Mononuclear cell (primary cell): Measurements from ENCODE around the gene FBXL2. TPM values are rescaled to one million over a fixed set of nuclear protein-coding genes. Genes with fewer than 3 reads are reported as not detected.
"Not testable (repeated sequence)": the region's sequence is repeated elsewhere in the genome, so short reads cannot be mapped to it uniquely, and the experiment has no call there.

Experiments
- H3K27me3 ChIP-seq: 2 replicates; pipeline ENCODE4 v1.6.0; 2011; ENCODE audit warnings: low read length, control low read depth; ENCODE audit not compliant: insufficient read depth
- H3K4me1 ChIP-seq: 2 replicates; pipeline ENCODE4 v1.5.1; 2011; ENCODE audit warnings: mild to moderate bottlenecking, low read length, control low read depth; ENCODE audit not compliant: insufficient read depth
- H3K4me3 ChIP-seq: 2 replicates; pipeline ENCODE4 v1.5.1; 2011; ENCODE audit warnings: mild to moderate bottlenecking, low read length, moderate library complexity
- H3K9me3 ChIP-seq: 2 replicates; pipeline ENCODE4 v1.5.1; 2011; ENCODE audit warnings: low read depth, mild to moderate bottlenecking, control low read depth, low read length
- total RNA-seq: library from RNA; depleted of rRNA; stranded (reverse); fragments of >200 nt; gene quantifications from one replicate; pipeline ENCODE4 v1.2.3, GENCODE V29; 2012

The FBXL2 gene
- total RNA-seq, 1 donor = 0.10 TPM

DNA sequence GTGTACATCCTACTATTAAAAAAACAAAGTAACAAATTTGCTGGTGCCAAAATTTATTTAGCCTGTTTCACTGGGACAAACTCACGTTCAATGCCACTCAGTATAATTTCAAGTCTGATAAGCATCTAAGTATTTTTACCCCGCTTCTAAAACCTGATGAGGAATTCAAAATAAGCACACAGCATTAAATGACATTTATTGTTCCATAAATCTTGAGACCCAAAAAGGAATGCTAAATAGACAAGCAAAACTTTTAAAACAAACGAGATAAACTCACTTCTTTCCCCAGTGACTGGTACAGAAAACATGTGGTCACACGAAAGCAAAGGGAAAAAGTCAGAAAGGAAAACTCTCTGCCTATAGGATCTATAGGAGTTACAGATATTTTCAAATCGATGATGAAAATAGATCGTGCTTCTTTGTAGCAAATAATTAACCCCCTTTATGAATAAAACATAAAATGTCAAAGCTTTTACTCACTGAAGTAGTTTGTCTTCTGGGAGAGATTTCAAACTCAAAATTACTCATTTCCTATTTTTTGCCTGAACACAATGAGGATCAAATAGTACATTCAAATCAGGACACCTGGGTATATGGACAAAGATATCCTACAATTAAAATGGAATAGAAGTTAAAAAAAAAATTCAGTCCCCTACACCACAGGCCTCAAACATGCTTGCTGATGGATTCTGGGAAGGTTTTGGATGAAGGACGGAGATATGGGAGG is 111.3 kb downstream of the FBXL2 start:
- Histone ChIP-seq H3K4me1 (peaks cover 4% of the 10 kb centered on the region), H3K9me3 (no peaks in the 10 kb centered on the region), H3K4me3 (no peak overlapping the region), H3K27me3 (no peaks in the 10 kb centered on the region)

DNA sequence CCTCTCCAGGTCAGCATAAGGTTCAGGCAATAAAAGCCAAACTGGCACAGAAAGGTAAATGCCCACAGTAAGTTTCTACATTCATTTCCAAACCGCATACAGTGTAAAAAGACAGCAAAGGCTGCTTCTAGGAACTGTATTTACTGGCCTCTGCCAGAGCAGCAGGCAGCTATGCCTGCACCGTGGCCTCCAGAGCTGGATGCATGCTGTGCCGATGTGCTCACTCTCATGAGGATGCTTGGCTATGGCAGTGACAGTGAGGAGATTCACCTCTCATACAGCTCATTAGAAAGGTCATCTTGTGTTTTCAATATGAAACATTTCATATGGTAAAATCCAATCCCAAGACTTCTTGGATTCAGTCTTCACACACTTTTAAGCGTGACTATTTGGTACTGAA is 112.7 kb downstream of the FBXL2 start:
- Histone ChIP-seq H3K4me1 (peaks cover 4% of the 10 kb centered on the region), H3K4me3 (no peak overlapping the region), H3K9me3 (no peaks in the 10 kb centered on the region), H3K27me3 (no peaks in the 10 kb centered on the region)

DNA sequence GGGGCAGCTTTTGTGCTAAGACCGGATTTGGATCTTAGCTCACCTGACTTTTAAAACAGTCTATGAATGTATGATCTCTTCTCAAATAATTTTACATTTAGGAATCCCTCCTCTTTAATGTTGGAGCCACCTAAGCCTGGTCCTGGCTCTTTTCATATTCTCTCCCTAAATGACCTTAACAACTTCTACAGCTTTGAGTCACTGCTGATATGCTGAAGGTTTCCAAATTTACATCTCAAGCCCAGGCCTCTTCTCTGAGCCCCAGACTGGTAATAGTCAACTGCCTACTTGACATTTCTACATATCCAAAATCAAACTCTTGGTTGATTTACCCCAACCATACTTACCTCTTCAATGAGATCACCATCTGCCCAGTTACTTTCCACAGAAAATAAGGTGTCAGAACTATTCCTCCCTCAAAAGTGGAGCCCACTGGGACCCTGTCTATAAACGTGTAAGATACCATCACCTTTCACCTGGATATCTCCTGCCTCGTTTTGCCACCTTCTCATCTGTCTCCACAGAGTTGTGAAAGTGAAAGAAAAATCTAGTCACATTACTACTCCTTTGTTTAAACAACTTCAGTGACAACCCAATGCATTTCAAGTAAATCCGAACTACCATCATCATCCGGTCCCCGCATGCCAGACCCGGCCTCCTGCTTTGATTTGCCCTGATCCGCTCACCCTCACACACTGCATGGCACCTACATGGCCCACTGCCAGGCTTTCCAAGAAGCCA is 114.2 kb downstream of the FBXL2 start:
- Histone ChIP-seq H3K4me1 (no peaks in the 10 kb centered on the region), H3K9me3 (no peaks in the 10 kb centered on the region), H3K4me3 (no peak overlapping the region), H3K27me3 (no peaks in the 10 kb centered on the region)

DNA sequence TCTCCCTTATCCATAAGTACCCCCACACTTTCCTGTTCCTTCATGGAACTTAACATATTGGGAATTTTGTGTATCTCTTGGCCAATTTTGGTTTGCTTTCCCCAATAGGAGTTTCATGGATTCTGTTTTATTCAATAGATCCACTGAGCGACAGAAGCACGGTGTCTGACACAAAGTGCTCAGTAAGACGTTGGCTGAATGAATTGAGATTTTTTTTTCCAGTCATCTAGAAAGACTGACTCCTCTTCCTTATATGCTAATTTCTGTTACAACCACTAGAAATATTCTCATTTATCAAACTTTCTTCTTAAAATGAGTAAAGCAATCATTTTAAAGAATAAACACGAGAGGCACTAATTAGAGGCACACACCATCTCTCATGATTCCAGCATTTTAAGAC is 114.9 kb downstream of the FBXL2 start:
- Histone ChIP-seq H3K4me1 (no peaks in the 10 kb centered on the region), H3K27me3 (no peaks in the 10 kb centered on the region), H3K4me3 (no peak overlapping the region), H3K9me3 (no peaks in the 10 kb centered on the region)

DNA sequence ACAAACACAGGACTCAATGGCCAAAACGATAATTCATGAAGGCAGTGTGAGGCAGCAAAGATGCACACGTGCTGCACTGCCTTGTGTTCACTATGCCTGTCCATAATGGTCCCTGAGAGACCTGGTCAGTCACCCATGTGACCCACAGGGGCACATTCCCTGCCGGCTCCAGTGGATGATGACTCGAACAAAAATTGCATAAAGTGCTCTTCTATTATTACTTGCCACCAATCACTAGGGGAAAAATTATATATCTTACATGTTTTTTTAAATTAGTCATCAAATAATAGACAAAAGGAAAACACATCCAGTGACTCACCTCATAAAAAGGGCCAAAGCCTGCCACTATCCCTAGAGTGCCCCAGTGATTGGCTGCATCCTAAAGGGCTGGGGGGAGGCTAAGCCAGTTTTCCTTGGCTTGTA is 115.5 kb downstream of the FBXL2 start:
- H3K9me3 ChIP-seq = no peaks in the 10 kb centered on the region
- H3K27me3 ChIP-seq = no peaks in the 10 kb centered on the region
- no peak overlapping the region for H3K4me3 ChIP-seq
- H3K4me1 ChIP-seq = no peaks in the 10 kb centered on the region

DNA sequence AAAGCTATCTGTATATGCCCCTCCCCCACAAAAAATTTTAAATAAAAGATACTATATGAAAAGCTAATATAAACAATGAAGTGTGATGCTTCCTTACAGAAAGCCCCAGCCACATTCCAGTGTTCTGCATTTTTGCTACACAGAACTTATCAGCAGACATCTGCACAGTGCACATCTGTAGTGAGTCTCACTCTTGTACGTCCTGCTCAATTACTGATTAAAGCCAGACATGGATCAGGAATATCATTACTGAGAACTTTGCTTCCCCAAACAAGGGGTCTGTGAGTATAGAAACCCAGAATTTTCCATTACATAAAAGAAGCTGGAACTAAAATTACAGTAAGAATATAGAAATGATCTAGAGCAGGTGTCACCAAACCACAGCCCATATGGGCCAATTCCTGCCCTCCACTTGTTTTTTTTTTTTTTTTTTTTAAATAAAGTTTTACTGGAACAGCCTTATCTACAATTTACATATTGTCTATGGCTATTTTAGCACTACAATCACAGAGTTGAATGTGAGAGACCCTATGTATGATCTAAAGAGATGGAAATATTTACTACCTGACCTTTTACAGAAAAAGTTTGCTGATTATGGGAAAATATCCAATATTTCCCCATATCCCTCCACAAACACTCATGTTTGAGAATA is 117.3 kb downstream of the FBXL2 start:
- H3K4me3 ChIP-seq = no peak overlapping the region
- no peaks in the 10 kb centered on the region for H3K9me3 ChIP-seq
- no peaks in the 10 kb centered on the region for H3K27me3 ChIP-seq
- no peaks in the 10 kb centered on the region for H3K4me1 ChIP-seq

DNA sequence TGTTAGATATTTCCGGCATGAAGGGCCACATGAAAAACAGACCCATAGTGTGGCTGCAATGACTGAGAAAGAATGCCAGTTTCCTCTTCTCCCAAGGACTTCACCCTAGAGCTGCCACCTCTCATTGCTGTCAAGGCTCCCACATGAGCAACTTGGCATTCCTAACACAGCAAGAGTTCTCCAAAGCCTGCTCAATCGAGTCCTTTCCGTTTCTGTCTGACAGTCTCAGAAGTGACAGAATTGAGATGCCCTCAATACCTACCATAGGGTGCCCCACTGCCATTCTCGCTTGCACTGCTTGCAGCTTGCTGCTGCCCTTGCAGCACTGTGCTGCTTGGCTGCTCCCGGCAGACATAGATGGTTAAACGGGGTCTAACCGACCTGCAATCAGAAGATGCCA is 118.7 kb downstream of the FBXL2 start:
- Histone ChIP-seq H3K4me1 (no peaks in the 10 kb centered on the region), H3K27me3 (no peaks in the 10 kb centered on the region), H3K9me3 (no peaks in the 10 kb centered on the region), H3K4me3 (no peak overlapping the region)

DNA sequence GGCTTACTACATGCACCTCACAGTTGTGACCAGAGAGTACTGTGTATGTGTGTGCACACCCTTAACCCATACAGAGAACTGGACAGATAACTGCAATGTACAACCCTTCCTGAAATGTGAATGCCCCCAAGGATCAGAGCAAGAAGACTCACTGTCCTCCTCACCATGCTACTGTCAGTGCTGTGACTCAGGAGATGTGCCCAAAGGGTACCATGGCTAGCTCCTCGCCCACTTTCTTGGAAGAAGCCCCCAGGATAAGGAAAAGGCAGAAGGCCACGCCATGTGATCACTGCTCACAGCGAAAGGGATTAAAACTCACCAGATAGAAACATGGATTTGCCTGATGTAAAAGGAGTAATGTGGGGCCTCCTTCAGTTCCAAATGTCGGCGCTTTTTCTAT is 121.2 kb downstream of the FBXL2 start:
- Histone ChIP-seq H3K9me3 (no peaks in the 10 kb centered on the region), H3K4me1 (peaks cover 8% of the 10 kb centered on the region), H3K27me3 (no peaks in the 10 kb centered on the region), H3K4me3 (no peak overlapping the region)

DNA sequence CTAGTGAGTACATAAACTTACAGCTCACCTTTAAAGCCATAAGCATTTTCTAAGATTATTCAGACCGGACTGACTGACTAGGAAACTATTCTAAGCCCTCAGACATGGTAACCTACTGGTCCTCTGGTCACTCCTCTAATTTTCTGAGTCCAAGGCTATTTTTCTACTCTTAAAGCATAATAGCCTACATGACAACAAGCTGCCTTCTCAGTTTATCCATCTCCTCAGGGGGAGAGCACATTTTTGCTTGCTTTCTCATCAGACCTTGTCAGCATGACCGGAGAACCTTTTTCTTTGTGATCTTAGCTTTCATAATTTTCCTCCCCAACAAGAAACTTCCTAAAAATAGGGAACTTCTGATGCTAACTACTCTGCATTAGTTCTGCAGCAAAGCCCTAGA is 124.5 kb downstream of the FBXL2 start:
- H3K9me3 ChIP-seq = no peaks in the 10 kb centered on the region
- H3K4me3 ChIP-seq = no peak overlapping the region
- H3K4me1 ChIP-seq = peaks cover 8% of the 10 kb centered on the region
- H3K27me3 ChIP-seq = no peaks in the 10 kb centered on the region

DNA sequence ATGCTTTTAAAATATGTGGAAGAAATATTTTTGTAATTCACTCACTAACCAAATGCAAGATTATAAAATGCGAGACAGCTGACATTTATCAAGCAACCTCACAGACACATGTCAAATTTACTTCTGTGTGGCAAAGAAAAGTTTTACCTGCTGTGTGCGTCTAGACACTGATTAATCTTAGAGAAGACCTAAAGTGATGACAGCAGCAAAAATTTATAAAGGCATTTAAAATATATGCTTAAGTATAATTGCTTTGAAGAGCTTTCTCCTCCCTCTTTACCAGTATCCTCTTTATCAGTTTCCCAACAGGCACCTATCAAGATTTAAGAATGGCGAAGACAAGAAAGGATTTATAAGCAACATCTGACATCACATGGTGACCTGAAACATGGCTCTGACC is 125.7 kb downstream of the FBXL2 start:
- H3K4me3 ChIP-seq = no peak overlapping the region
- H3K9me3 ChIP-seq = no peaks in the 10 kb centered on the region
- H3K27me3 ChIP-seq = no peaks in the 10 kb centered on the region
- peaks cover 8% of the 10 kb centered on the region for H3K4me1 ChIP-seq

DNA sequence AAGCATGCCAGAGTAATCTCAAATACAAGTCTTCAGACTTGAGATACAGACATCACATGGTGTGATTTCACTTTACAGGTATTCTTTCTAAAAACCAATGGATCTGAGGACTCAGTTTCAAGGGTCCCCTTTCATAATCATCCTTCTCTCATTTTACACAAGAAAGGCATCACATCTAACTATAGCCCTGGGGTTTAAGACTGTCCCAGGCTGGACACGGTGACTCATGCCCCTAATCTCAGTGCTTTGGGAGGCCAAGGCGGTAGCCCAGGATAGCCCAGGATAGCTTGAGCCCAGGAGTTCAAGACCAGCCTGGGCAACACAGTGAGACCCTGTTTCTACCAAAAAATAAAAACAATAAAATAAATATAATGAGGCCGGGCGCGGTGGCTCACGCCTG is 126.5 kb downstream of the FBXL2 start:
- Histone ChIP-seq H3K4me1 (peaks cover 8% of the 10 kb centered on the region), H3K27me3 (no peaks in the 10 kb centered on the region), H3K4me3 (no peak overlapping the region), H3K9me3 (no peaks in the 10 kb centered on the region)

DNA sequence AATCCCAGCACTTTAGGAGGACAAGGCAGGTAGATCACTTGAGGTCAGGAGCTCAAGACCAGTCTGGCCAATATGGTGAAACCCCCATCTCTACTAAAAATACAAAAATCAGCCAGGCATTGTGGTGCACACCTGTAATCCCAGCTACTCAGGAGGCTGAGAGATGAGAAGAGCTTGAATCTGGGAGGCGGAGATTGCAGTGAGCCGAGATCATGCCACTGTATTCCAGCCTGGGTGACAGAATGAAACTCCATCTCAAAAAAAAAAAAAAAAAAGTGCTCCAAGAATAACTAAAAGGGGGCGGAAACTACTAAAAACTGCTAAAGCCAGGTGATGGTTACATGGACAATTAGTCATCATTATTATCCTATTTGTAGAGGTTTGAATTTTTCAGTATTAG is 133.6 kb downstream of the FBXL2 start:
- not testable (repeated sequence) for H3K9me3 ChIP-seq, H3K4me3 ChIP-seq, H3K27me3 ChIP-seq, H3K4me1 ChIP-seq

DNA sequence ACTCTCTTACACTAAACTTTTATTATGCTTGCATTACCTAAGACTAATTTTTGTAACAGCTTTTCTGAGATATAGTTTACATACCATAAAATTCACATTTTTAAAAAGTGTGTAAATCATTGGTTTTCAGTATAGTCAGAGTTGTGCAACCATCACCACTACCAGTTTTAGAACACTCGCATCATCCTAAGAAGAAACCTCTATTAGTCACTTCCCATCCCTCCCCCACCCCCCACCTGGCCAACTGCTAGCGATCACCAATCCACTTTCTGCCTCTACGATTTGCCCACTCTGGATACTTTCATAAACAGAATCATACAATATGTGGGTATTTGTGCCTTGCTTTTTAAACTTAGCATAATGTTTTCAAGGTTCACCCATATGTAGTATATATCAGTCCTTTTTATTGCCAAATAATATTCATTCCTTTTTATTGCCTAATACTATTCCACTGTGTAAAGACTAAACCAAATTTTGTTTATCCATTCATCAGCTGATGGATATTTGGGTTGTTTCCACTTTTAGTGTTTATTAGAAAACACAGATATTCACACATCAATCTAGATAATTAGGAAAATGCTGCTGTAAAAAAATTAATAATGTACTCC is 139.9 kb downstream of the FBXL2 start:
- Histone ChIP-seq H3K9me3 (no peaks in the 10 kb centered on the region), H3K4me3 (no peak overlapping the region), H3K4me1 (peaks cover 19% of the 10 kb centered on the region), H3K27me3 (no peaks in the 10 kb centered on the region)

DNA sequence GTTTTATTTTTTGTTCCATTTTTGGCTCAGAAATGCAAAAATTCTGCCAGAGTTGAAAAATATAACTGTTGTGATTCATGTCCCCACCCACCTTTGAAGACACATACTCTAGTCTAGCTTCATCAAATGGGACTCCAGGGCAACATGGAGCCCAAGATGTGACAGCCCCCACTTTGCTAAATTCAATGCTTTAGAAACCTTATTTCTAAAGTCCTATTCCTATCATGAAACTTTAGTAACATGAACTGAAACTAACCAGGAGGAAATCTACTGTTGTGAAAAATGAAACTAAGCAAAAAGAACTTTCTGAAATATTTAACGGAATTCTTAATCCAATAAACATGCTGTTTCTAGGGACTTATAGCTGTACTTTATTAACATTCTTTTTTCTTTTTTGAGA is 142.7 kb downstream of the FBXL2 start:
- Histone ChIP-seq H3K27me3 (no peaks in the 10 kb centered on the region), H3K4me1 (peaks cover 24% of the 10 kb centered on the region), H3K4me3 (no peak overlapping the region), H3K9me3 (no peaks in the 10 kb centered on the region)

DNA sequence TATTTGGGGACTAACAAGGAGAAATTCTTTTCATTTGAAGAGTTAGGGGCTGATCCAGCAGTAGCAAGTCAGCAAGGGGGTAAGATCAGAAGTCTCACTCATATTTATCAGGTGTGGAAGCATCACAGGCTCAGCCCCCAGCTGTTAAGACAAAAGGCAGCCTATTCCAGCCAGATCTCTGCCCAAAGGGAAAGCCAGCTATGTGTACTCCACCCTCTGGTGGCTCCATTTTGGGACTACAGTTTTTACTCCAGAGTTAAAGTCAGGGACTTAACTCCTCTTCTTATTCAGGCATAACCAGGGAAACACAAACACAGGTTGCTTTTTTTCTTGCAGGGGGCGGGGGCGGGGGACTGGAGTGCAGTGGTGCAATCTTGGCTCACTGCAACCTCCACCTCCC is 143.7 kb downstream of the FBXL2 start:
- Histone ChIP-seq H3K4me3 (no peak overlapping the region), H3K9me3 (no peaks in the 10 kb centered on the region), H3K27me3 (no peaks in the 10 kb centered on the region), H3K4me1 (peaks cover 30% of the 10 kb centered on the region)
